Endothelial cell of umbilical vein (primary cell): ENCODE data around the gene TM4SF4. TPM values are rescaled to one million over a fixed set of nuclear protein-coding genes. Genes with fewer than 3 reads are reported as not detected.

ENCODE experiments used
- BruUV-seq: library from RNA; stranded (reverse); fragments of 400-500 nt; replicated peaks from 2 replicates; lab custom pipeline; 2021; lab: Mats Ljungman, UMichigan
- CTCF ChIA-PET: fragments of 300-600, 350-600 bp; sonication (Branson Sonifier 250); formaldehyde crosslinking; loops from one replicate; lab custom pipeline; 2021; ENCODE audit warnings: antibody characterized with exemption, inconsistent platforms; lab: Charles Lee
- POLR2A ChIA-PET: fragments of 300-600, 350-600 bp; sonication (Branson Sonifier 250); formaldehyde crosslinking; loops from one replicate; lab custom pipeline; 2021; ENCODE audit warnings: antibody characterized with exemption, inconsistent platforms; lab: Charles Lee
- DNase-seq: peaks from one replicate; pipeline ENCODE4 v3.0.0-alpha.2; 2011; ENCODE audit warnings: low read depth, low spot score
- FAIRE-seq: peaks from 2 replicates; lab custom pipeline; 2011; peaks lifted over from hg19 to GRCh38; lab: Jason Lieb, UNC
- H2AFZ ChIP-seq: 2 replicates; pipeline ENCODE4 v1.6.0; 2012; ENCODE audit warnings: low read depth, low read length, control low read depth, inconsistent platforms
- H3K27ac ChIP-seq: 2 replicates; pipeline ENCODE4 v1.5.1; 2011; ENCODE audit warnings: low read depth, mild to moderate bottlenecking, control low read depth, low read length, moderate library complexity; ENCODE audit not compliant: insufficient read depth
- H3K27me3 ChIP-seq, 2 experiments: 2 replicates each; pipeline versions ENCODE4 v1.6.0 to v1.6.1; 2011; ENCODE audit warnings: low read length in 2 of 2, mixed read lengths in 1 of 2; ENCODE audit not compliant: control insufficient read depth in 2 of 2, insufficient read depth in 2 of 2
- H3K36me3 ChIP-seq, 2 experiments: 2 replicates in 1 of 2; 3 replicates in 1 of 2; pipeline ENCODE4 v1.5.1; 2011; ENCODE audit warnings: low read length in 2 of 2, mild to moderate bottlenecking in 1 of 2, moderate library complexity in 1 of 2; ENCODE audit not compliant: control insufficient read depth in 2 of 2, insufficient read depth in 2 of 2; ENCODE audit errors: extremely low read depth in 1 of 2
- H3K4me1 ChIP-seq: 3 replicates; pipeline ENCODE4 v1.5.1; 2011; ENCODE audit warnings: mild to moderate bottlenecking, low read length; ENCODE audit not compliant: control insufficient read depth, insufficient read depth; ENCODE audit errors: extremely low read depth
- H3K4me2 ChIP-seq: 2 replicates; pipeline ENCODE4 v1.6.1; 2011; ENCODE audit warnings: low read length, control low read depth, mixed read lengths; ENCODE audit not compliant: insufficient read depth
- H3K4me3 ChIP-seq, 3 experiments: fragments of 200-600 bp in 1 of 3; sonication (generic), shearing (Covaris generic) in 1 of 3; replicated peaks in 1 of 3; 2 replicates each; pipeline ENCODE4 v1.5.1; 2011 to 2016; ENCODE audit warnings: control low read depth in 3 of 3, low read length in 3 of 3, mild to moderate bottlenecking in 2 of 3, inconsistent platforms in 1 of 3, low read depth in 1 of 3, moderate library complexity in 1 of 3; ENCODE audit not compliant: insufficient read depth in 1 of 3
- H3K79me2 ChIP-seq: 2 replicates; pipeline ENCODE4 v1.6.0; 2012; ENCODE audit warnings: low read length, inconsistent platforms; ENCODE audit not compliant: control insufficient read depth, insufficient read depth
- H3K9ac ChIP-seq: replicated peaks from 2 replicates; pipeline ENCODE3; 2011; ENCODE audit warnings: low read length, control low read depth; ENCODE audit not compliant: insufficient read depth; ENCODE audit errors: extremely low read depth
- H3K9me1 ChIP-seq: replicated peaks from 3 replicates; pipeline ENCODE4 v1.6.0; 2011; ENCODE audit warnings: mild to moderate bottlenecking, low read length; ENCODE audit not compliant: control insufficient read depth, insufficient read depth; ENCODE audit errors: extremely low read depth
- H3K9me3 ChIP-seq: replicated peaks from 2 replicates; pipeline ENCODE4 v1.5.1; 2012; ENCODE audit warnings: low read length, inconsistent platforms; ENCODE audit not compliant: control insufficient read depth, insufficient read depth
- H4K20me1 ChIP-seq: replicated peaks from 2 replicates; pipeline ENCODE3; 2011; ENCODE audit warnings: mild to moderate bottlenecking, low read length; ENCODE audit not compliant: control insufficient read depth, insufficient read depth; ENCODE audit errors: extremely low read depth
- EZH2 ChIP-seq: IDR thresholded peaks from 2 replicates; pipeline ENCODE4 v1.6.1; 2012; ENCODE audit warnings: borderline replicate concordance, low read depth, mild to moderate bottlenecking, moderate library complexity, low read length, inconsistent platforms; ENCODE audit not compliant: severe bottlenecking
- FOS ChIP-seq: IDR thresholded peaks from 2 replicates; pipeline ENCODE4 v1.6.1; 2011; ENCODE audit warnings: mild to moderate bottlenecking, low read length, moderate library complexity, borderline replicate concordance; ENCODE audit not compliant: insufficient read depth
- GATA2 ChIP-seq: IDR thresholded peaks from 2 replicates; pipeline ENCODE4 v1.7.0; 2011; ENCODE audit warnings: low read depth, mild to moderate bottlenecking, moderate library complexity, mixed read lengths, low read length; ENCODE audit not compliant: insufficient read length, insufficient read depth
- JUN ChIP-seq: IDR thresholded peaks from 2 replicates; pipeline ENCODE4 v1.6.1; 2011; ENCODE audit warnings: borderline replicate concordance, low read depth; ENCODE audit not compliant: insufficient read length, insufficient read depth
- MYC ChIP-seq: IDR thresholded peaks from one replicate; pipeline ENCODE4 v1.6.1; 2011; ENCODE audit warnings: mild to moderate bottlenecking, low read depth, low read length
- POLR2A ChIP-seq: IDR thresholded peaks from 2 replicates; pipeline ENCODE4 v1.6.1; 2012; ENCODE audit warnings: low read depth, mild to moderate bottlenecking, control low read depth, low read length
- POLR2AphosphoS5 ChIP-seq: IDR thresholded peaks from 2 replicates; pipeline ENCODE4 v1.6.1; 2012; ENCODE audit warnings: low read depth, mild to moderate bottlenecking, control low read depth, low read length, moderate library complexity; ENCODE audit not compliant: insufficient read depth
- dilution Hi-C: fragments of 300-500 bp; cut with MboI; formaldehyde crosslinking; loops from one replicate; pipeline ENCODE4 v1.15.0; 2019; ENCODE audit warnings: low sequenced_read_pairs; ENCODE audit not compliant: extremely low pct_ligation_motif_present
- intact Hi-C: fragments of 100-400 bp; cut with micrococcal nuclease; formaldehyde crosslinking; loops from one replicate; pipeline ENCODE4 v1.10.0; 2022
- polyA plus RNA-seq, 4 experiments: library from polyadenylated mRNA; depleted of rRNA in 3 of 4; stranded (reverse) in 3 of 4; unstranded in 1 of 4; fragments of >200 nt; gene quantifications; 2 replicates each; pipeline versions ENCODE4 v1.2.1 to v1.2.3, GENCODE V29; 2011 to 2012; ENCODE audit warnings: missing spikeins in 1 of 4
- total RNA-seq: library from RNA; stranded (reverse); gene quantifications from 2 replicates; pipeline ENCODE4 v1.2.3, GENCODE V29; 2021
- TF ChIP-seq, protein P1 (sequence below), 2 donors: IDR thresholded peaks; 1 replicate in 1 of 2; 2 replicates in 1 of 2; pipeline ENCODE4 v1.5.1; 2011; ENCODE audit warnings: low read length in 2 of 2, mild to moderate bottlenecking in 2 of 2, moderate library complexity in 2 of 2, control low read depth in 1 of 2, inconsistent platforms in 1 of 2, low read depth in 1 of 2; ENCODE audit not compliant: insufficient read depth in 1 of 2; ENCODE audit errors: extremely low read depth in 1 of 2
- TF ChIP-seq, protein P2 (sequence below): IDR thresholded peaks from 2 replicates; pipeline ENCODE4 v1.6.1; 2011; ENCODE audit not compliant: insufficient read depth, insufficient read length

TM4SF4 gene
- total and polyA plus RNA-seq, 2 donors (not counting 3 experiments of a cell fraction or from before 2014, with no cell fraction given): not detected

DNA sequence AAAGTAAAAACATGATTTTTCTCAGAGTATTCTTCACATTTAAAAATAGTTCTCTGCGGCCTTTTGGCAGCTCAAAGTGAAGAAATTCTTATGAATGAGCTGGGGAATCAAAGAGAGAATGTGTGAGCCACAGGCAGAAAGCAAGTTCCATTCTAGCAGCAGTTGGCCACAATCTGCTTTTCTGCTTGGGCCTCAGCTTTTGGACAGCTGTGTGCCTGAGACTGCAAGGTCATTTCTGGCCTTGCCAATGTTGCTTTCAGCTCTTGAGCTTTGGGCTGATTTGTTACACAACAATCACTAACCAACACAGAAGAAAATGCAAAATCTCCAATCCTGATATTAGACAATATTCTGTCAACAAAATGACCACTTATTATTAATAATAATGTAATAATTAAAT is 14.4 kb upstream of the TM4SF4 start:
- POLR2A ChIA-PET: no interaction called here
- no peaks in the 10 kb centered on the region for H3K4me1 ChIP-seq
- H3K4me3 ChIP-seq: no peak overlapping the region
- FAIRE-seq: no peak
- no peak overlapping the region for H3K27ac ChIP-seq
- H3K27me3 ChIP-seq: no peaks in the 10 kb centered on the region
- CTCF ChIA-PET: no interaction called here
- no peaks in the 10 kb centered on the region for H3K79me2 ChIP-seq
- no TSS peak for BruUV-seq
- no peaks in the 10 kb centered on the region for H3K9me1 ChIP-seq
- no peak overlapping the region for H3K4me2 ChIP-seq
- H3K9ac ChIP-seq: no peak overlapping the region
- dilution Hi-C loops (no loop called here), intact Hi-C loops (no loop called here)
- no peaks in the 10 kb centered on the region for H4K20me1 ChIP-seq
- no peak for DNase-seq
- H2AFZ ChIP-seq: no peak overlapping the region
- H3K9me3 ChIP-seq: no peaks in the 10 kb centered on the region
- no peaks in the 10 kb centered on the region for H3K36me3 ChIP-seq
- no peak for TF ChIP-seq EZH2
- TF ChIP-seq, protein P1, sequence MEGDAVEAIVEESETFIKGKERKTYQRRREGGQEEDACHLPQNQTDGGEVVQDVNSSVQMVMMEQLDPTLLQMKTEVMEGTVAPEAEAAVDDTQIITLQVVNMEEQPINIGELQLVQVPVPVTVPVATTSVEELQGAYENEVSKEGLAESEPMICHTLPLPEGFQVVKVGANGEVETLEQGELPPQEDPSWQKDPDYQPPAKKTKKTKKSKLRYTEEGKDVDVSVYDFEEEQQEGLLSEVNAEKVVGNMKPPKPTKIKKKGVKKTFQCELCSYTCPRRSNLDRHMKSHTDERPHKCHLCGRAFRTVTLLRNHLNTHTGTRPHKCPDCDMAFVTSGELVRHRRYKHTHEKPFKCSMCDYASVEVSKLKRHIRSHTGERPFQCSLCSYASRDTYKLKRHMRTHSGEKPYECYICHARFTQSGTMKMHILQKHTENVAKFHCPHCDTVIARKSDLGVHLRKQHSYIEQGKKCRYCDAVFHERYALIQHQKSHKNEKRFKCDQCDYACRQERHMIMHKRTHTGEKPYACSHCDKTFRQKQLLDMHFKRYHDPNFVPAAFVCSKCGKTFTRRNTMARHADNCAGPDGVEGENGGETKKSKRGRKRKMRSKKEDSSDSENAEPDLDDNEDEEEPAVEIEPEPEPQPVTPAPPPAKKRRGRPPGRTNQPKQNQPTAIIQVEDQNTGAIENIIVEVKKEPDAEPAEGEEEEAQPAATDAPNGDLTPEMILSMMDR (IDR thresholded peaks at IDR 0.05; ENCODE audit: extremely low read depth in 1 of 2, insufficient read depth in 1 of 2, low read depth in 1 of 2, low read length in 2 of 2): no peak
- no peak for TF ChIP-seq GATA2
- no peak for TF ChIP-seq JUN
- no peak for TF ChIP-seq FOS
- no peak for TF ChIP-seq POLR2AphosphoS5

DNA sequence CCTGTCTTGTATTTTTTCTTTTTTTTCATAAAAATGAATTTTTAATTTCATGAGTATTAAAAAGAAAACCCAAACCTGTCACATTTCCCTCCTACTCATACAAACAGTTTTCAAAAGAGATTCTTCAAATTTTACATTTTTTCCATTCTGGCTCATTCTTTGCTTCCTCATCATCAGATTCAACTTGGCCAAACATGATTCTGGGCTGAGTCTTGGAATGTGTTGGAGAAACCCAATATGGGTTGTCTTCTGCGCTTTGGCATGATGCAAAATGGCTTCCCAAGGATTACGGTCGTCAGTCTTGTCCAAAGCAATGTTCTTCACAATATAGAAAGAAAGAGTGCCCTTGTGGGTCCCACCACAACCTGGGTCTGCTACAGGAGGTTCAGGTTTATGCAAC is 12.4 kb upstream of the TM4SF4 start:
- BruUV-seq: no TSS peak
- no peak overlapping the region for H3K27ac ChIP-seq
- dilution Hi-C loops: no loop called here

More for the DNA sequence above, 12.4 kb upstream of the TM4SF4 start:
- Histone ChIP-seq H3K79me2 (no peaks in the 10 kb centered on the region), H3K4me3 (no peak overlapping the region), H3K4me2 (no peak overlapping the region), H3K9me1 (no peaks in the 10 kb centered on the region), H3K27me3 (no peaks in the 10 kb centered on the region), H4K20me1 (no peaks in the 10 kb centered on the region), H3K9ac (no peak overlapping the region), H3K4me1 (peaks cover 7% of the 10 kb centered on the region), H2AFZ (no peak overlapping the region), H3K9me3 (no peaks in the 10 kb centered on the region), H3K36me3 (no peaks in the 10 kb centered on the region)
- intact Hi-C loops: no loop called here
- CTCF ChIA-PET: interaction anchor here (1.7 kb wide), 1 partner anchor 9 kb away, joined by 8 read pairs; no protein-coding TSS in a partner anchor
- POLR2A ChIA-PET: no interaction called here
- DNase-seq: no peak
- no peak for FAIRE-seq
- TF ChIP-seq, protein P1 (IDR thresholded peaks at IDR 0.05; ENCODE audit: extremely low read depth in 1 of 2, insufficient read depth in 1 of 2, low read depth in 1 of 2, low read length in 2 of 2): no peak
- no peak for TF ChIP-seq POLR2A
- TF ChIP-seq, protein P2, sequence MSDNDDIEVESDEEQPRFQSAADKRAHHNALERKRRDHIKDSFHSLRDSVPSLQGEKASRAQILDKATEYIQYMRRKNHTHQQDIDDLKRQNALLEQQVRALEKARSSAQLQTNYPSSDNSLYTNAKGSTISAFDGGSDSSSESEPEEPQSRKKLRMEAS: no peak
- TF ChIP-seq JUN: no peak
- TF ChIP-seq GATA2: no peak
- TF ChIP-seq EZH2: no peak
- no peak for TF ChIP-seq POLR2AphosphoS5
- no peak for TF ChIP-seq FOS
- TF ChIP-seq MYC: no peak
